NCI-H510A treated with DMSO at 0.1 percent for 48 hours (cell line): ENCODE measurements around the gene KRT16.
"Not testable (repeated sequence)": the region's sequence is repeated elsewhere in the genome, so short reads cannot be mapped to it uniquely, and the experiment has no call there.

Experiments
- DNase-seq: peaks from one replicate; lab custom pipeline; 2025; lab: John Stamatoyannopoulos, UW

The KRT16 gene

GRCh38 chr17:41612376-41613160 is at the start of gene KRT16:
Gene KRT16 (minus strand): TSS chr17:41612767. CDS start chr17:41612688, 79 bp downstream.
- not testable (repeated sequence) for DNase-seq

GRCh38 chr17:41660221-41660711 is 47.7 kb upstream of the KRT16 start:
- no peak for DNase-seq

GRCh38 chr17:41659427-41660212 is 47.1 kb upstream of the KRT16 start:
- DNase-seq = no peak

GRCh38 chr17:41658846-41659245 is 46.3 kb upstream of the KRT16 start:
- no peak for DNase-seq

- no peak for DNase-seq
Observed at GRCh38 chr17:41657936-41658335, 45.4 kb upstream of the KRT16 start.

- no peak for DNase-seq
Observed at GRCh38 chr17:41657176-41657754, 44.7 kb upstream of the KRT16 start.

GRCh38 chr17:41656249-41657023 is 43.9 kb upstream of the KRT16 start:
- DNase-seq = no peak

GRCh38 chr17:41655611-41656111 is 43.1 kb upstream of the KRT16 start:
- DNase-seq = peak; percentile 32

GRCh38 chr17:41654678-41655607 is 42.4 kb upstream of the KRT16 start:
- no peak for DNase-seq

GRCh38 chr17:41653892-41654677 is 41.5 kb upstream of the KRT16 start:
- DNase-seq = no peak

- DNase-seq = no peak
Observed at GRCh38 chr17:41653421-41653820, 40.9 kb upstream of the KRT16 start.

GRCh38 chr17:41652461-41652970 is 39.9 kb upstream of the KRT16 start:
- no peak for DNase-seq

GRCh38 chr17:41651625-41652460 is 39.3 kb upstream of the KRT16 start:
- DNase-seq = no peak

GRCh38 chr17:41650794-41651624 is 38.4 kb upstream of the KRT16 start:
- no peak for DNase-seq

- DNase-seq = no peak
Observed at GRCh38 chr17:41649923-41650519, 37.5 kb upstream of the KRT16 start.

- peak; percentile 70 for DNase-seq
Observed at GRCh38 chr17:41648411-41649195, 36.0 kb upstream of the KRT16 start.
